Stimulated activated CD4-positive, alpha-beta T cell treated with anti-CD3 and anti-CD28 coated beads, Interleukin-12 subunit alpha, Interleukin-12 subunit beta, amount 100 ng/mL, for 48 hours (primary cell): Measurements from ENCODE around the gene TCEAL5.
"Not testable (repeated sequence)": the region's sequence is repeated elsewhere in the genome, so short reads cannot be mapped to it uniquely, and the experiment has no call there.

Source experiments
- DNase-seq, 3 donors: peaks; one replicate each; pipeline ENCODE4 v3.0.0-alpha.2; 2020; ENCODE audit warnings: low read depth in 2 of 3, low spot score in 1 of 3

The TCEAL5 gene

DNA sequence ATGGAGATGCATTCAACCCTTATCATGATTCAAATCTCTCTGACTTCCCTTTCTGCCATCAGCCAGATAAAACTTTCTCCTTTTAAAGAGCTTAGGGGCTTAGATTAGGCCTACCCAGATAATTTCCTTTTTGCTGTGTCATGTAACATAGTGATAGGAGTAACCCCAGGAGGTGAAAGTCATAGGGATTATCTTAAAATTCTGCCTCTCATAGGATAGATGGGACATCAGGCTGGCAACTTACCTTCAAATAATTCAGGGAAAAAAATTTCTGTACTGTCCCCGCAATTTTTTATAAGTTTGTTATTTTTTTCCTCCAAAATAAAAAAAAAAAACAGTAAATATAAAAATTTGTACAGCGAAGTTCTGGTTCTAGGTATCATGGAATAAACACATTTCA lies 40.9 kb downstream of the TCEAL5 start:
- DNase-seq, result not testable (repeated sequence)

DNA sequence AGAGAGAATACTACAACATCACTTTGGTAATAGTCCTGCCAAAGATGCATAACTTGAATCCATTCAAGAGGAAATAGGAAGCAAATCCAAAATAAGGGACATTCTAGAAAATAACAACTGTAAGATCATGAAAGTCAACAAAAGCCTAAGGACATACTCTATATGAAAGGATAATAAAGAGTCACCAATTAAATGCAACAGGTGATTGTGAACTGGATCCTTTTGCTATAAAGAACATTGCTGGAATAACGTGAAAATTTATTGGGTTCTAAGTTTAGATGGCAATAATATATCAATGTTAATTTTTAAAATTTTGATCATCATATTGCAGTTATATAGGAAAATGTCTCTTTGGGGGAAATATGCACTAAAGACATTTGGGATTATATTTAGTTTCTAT lies 41.7 kb downstream of the TCEAL5 start:
- no peak for DNase-seq

DNA sequence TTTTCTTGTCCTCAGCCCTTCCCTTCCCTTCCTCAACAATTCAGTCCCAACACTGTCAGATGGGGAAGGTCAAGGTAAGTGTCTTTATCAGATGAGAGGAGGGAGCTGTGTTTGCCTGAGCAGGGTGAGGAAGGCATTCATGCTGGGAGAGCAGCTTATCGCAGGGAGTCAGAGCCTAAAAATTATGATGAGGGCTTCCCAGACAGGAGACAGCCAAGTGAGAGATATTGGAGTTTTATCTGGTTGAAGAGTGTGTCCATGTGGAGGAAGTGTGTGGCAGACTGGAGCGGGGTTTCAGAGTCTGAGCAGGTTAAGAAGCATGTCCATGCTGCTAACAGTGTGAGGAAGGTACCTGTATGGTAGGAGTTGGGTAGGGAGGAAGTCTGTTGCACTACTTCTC lies 43.3 kb downstream of the TCEAL5 start:
- no peak for DNase-seq

DNA sequence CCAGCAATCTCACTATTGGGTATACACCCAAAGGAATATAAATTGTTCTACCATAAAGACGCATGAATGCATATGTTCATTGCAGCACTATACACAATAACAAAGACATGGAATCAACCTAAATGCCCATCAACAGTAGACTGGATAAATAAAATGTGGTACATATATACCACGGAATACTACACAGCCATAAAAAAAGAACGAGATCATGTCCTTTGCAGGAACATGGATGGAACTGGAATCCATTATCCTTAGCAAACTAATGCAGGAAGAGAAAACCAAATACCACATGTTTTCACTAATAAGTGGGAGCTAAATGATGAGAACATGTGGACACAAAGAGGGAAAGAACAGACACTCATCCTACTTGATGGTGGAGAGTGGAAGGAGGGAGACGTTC lies 50.6 kb downstream of the TCEAL5 start:
- not testable (repeated sequence) for DNase-seq
